Liver (tissue), 9 donors: ENCODE data around the gene SIGLEC8. TPM values are rescaled to one million over a fixed set of nuclear protein-coding genes. Genes with fewer than 3 reads are reported as not detected.

Experiments used
- DNase-seq: peaks from one replicate; pipeline ENCODE4 v3.0.0-alpha.2; 2017; ENCODE audit warnings: low spot score
- H3K27ac ChIP-seq, 2 donors: one replicate each; pipeline ENCODE4 v1.7.0; 2013; ENCODE audit warnings: inconsistent platforms in 2 of 2, low read length in 2 of 2, control low read depth in 1 of 2, low read depth in 1 of 2, mild to moderate bottlenecking in 1 of 2
- H3K27me3 ChIP-seq, 4 donors: one replicate each; pipeline versions ENCODE4 v1.6.1 to v1.7.0; 2013; ENCODE audit warnings: low read length in 3 of 4, inconsistent platforms in 1 of 4, mild to moderate bottlenecking in 1 of 4, moderate library complexity in 1 of 4; ENCODE audit not compliant: control insufficient read depth in 4 of 4, insufficient read depth in 4 of 4
- H3K36me3 ChIP-seq, 4 donors: one replicate each; pipeline versions ENCODE4 v1.6.1 to v1.7.0; 2013; ENCODE audit warnings: low read length in 3 of 4, mild to moderate bottlenecking in 3 of 4, low read depth in 1 of 4, moderate library complexity in 1 of 4; ENCODE audit not compliant: control insufficient read depth in 4 of 4, insufficient read depth in 3 of 4
- H3K4me1 ChIP-seq, 4 donors: one replicate each; pipeline versions ENCODE4 v1.6.1 to v1.7.0; 2013; ENCODE audit warnings: low read length in 3 of 4, mild to moderate bottlenecking in 3 of 4, moderate library complexity in 1 of 4; ENCODE audit not compliant: control insufficient read depth in 4 of 4, insufficient read depth in 4 of 4
- H3K4me3 ChIP-seq, 3 donors: one replicate each; pipeline versions ENCODE4 v1.6.1 to v1.7.0; 2013; ENCODE audit warnings: low read length in 3 of 3, control low read depth in 1 of 3, low read depth in 1 of 3, mild to moderate bottlenecking in 1 of 3
- H3K9ac ChIP-seq, 2 donors: one replicate each; pipeline ENCODE4 v1.7.0; 2013; ENCODE audit warnings: low read length in 2 of 2, mild to moderate bottlenecking in 2 of 2, moderate library complexity in 2 of 2, control low read depth in 1 of 2, low read depth in 1 of 2
- H3K9me3 ChIP-seq, 4 donors: one replicate each; pipeline versions ENCODE4 v1.6.1 to v1.7.0; 2013; ENCODE audit warnings: low read length in 3 of 4; ENCODE audit not compliant: control insufficient read depth in 4 of 4
- EGR1 ChIP-seq, 2 donors: IDR thresholded peaks; 2 replicates each; pipeline ENCODE4 v1.6.1; 2016 to 2018; ENCODE audit warnings: antibody characterized with exemption in 2 of 2, low read depth in 2 of 2
- FOXA2 ChIP-seq: IDR thresholded peaks from 2 replicates; pipeline ENCODE4 v1.6.1; 2016; ENCODE audit warnings: antibody characterized with exemption
- GABPA ChIP-seq, 2 donors: IDR thresholded peaks in 1 of 2; conservative IDR thresholded peaks in 1 of 2; 2 replicates each; pipeline ENCODE4 v1.6.1; 2016; ENCODE audit warnings: antibody characterized with exemption in 2 of 2, mild to moderate bottlenecking in 1 of 2, moderate library complexity in 1 of 2
- HNF4A ChIP-seq, 2 donors: conservative IDR thresholded peaks; 2 replicates each; pipeline ENCODE4 v1.6.1; 2016; ENCODE audit warnings: antibody characterized with exemption in 2 of 2, mild to moderate bottlenecking in 2 of 2
- HNF4G ChIP-seq: IDR thresholded peaks from 2 replicates; pipeline ENCODE4 v1.6.1; 2016; ENCODE audit warnings: antibody characterized with exemption
- JUND ChIP-seq, 2 donors: IDR thresholded peaks; 2 replicates each; pipeline ENCODE4 v1.6.1; 2016; ENCODE audit warnings: antibody characterized with exemption in 2 of 2
- NR2F2 ChIP-seq: IDR thresholded peaks from 2 replicates; pipeline ENCODE4 v1.6.1; 2016; ENCODE audit warnings: antibody characterized with exemption
- RAD21 ChIP-seq, 2 donors: IDR thresholded peaks; 2 replicates each; pipeline ENCODE4 v1.6.1; 2016; ENCODE audit warnings: antibody characterized with exemption in 2 of 2, mild to moderate bottlenecking in 2 of 2
- REST ChIP-seq: IDR thresholded peaks from 2 replicates; pipeline ENCODE4 v1.6.1; 2016; ENCODE audit warnings: antibody characterized with exemption, mild to moderate bottlenecking
- RXRA ChIP-seq, 2 donors: IDR thresholded peaks; 2 replicates each; pipeline ENCODE4 v1.6.1; 2017 to 2018; ENCODE audit warnings: antibody characterized with exemption in 2 of 2, mild to moderate bottlenecking in 1 of 2
- SP1 ChIP-seq: IDR thresholded peaks from 2 replicates; pipeline ENCODE4 v1.6.1; 2018; ENCODE audit warnings: antibody characterized with exemption, mild to moderate bottlenecking
- TAF1 ChIP-seq: conservative IDR thresholded peaks from 2 replicates; pipeline ENCODE4 v1.6.1; 2016; ENCODE audit warnings: antibody characterized with exemption, mild to moderate bottlenecking
- YY1 ChIP-seq: IDR thresholded peaks from 2 replicates; pipeline ENCODE4 v1.6.1; 2016; ENCODE audit warnings: antibody characterized with exemption, mild to moderate bottlenecking
- WGBS: extraction: QIAGEN DNeasy Blood & Tissue Kit; methylation state at CpG from one replicate; pipeline ENCODE4 v1.1.7; 2013; 5-methylcytosine and 5-hydroxymethylcytosine counted together
- polyA plus RNA-seq, 2 donors: library from polyadenylated mRNA; stranded (reverse) in 1 of 2; unstranded in 1 of 2; fragments of 200-250 nt in 1 of 2; fragments of >200 nt in 1 of 2; fragmentation: Nextera tagmentation in 1 of 2; extraction: Ambion mirVana in 1 of 2; gene quantifications; one replicate each; pipeline versions ENCODE4 v1.2.1 to v1.2.3, GENCODE V29; 2013 to 2015
- total RNA-seq, 2 donors: library from RNA; depleted of rRNA; stranded (reverse); fragments of >200 nt; gene quantifications; one replicate each; pipeline ENCODE4 v1.2.3, GENCODE V29; 2014
- TF ChIP-seq, protein P1 (sequence below): IDR thresholded peaks from 2 replicates; pipeline ENCODE4 v1.6.1; 2016; ENCODE audit warnings: antibody characterized with exemption
- TF ChIP-seq, protein P2 (sequence below): fragments of 150-350 bp; IDR thresholded peaks from 2 replicates; pipeline ENCODE4 v1.5.1; 2017; ENCODE audit warnings: improper control_type of control experiment, low read depth, low read length; ENCODE audit not compliant: missing input control
- TF ChIP-seq, protein P3 (sequence below): IDR thresholded peaks from 2 replicates; pipeline ENCODE4 v1.6.1; 2016; ENCODE audit warnings: antibody characterized with exemption
- donor health status: healthy.
- donor health status: healthy.
- donor health status: healthy.
- donor health status: healthy.
- donor health status: healthy.

The SIGLEC8 gene
- total and polyA plus RNA-seq, 4 donors = 0.09 to 2.3 (median 0.52) TPM

- DNase-seq = no peak
- Histone ChIP-seq H3K9me3 (no peaks in the 10 kb centered on the region), H3K4me3 (no peak overlapping the region), H3K27ac (no peak overlapping the region), H3K4me1 (no peaks in the 10 kb centered on the region), H3K27me3 (no peaks in the 10 kb centered on the region), H3K9ac (no peak overlapping the region), H3K36me3 (no peaks in the 10 kb centered on the region)
- WGBS = 55% methylated on average over 1 of the region's 1 CpG
- TF ChIP-seq YY1 (no peak), SP1 (no peak), NR2F2 (no peak)
Measured at GRCh38 chr19:51469629-51470028, 11.4 kb upstream of the SIGLEC8 start.

DNA sequence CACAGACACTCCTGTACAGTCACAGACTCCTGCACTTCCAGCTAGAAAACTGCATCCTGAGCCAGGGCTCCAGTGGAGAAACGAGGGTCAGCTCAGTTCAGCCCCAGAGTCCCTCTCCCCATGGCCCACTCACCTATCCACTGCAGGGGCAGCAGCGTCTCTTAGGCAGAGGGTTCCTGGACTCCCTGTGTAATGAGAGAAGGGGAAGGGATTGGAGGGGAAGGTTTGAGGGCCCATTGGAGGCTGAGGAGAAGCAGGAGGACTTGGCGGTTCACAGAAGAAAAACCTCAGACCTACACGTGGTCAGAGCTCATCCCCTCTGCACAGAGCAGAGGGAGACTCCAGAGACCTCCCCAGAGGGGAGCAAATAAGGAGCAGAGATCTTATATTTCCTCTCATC is 10.9 kb upstream of the SIGLEC8 start:
- peak; percentile 5 for DNase-seq
- TF ChIP-seq FOXA2 (no peak), JUND (IDR thresholded peaks at IDR 0.05) (no peak), REST (no peak), SP1 (no peak), EGR1 (IDR thresholded peaks at IDR 0.05; ENCODE audit: low read depth in 2 of 2) (no peak), HNF4A (conservative IDR thresholded peaks at IDR 0.05) (no peak), TAF1 (no peak), NR2F2 (no peak), GABPA (IDR thresholded peaks at IDR 0.05 in 1 of 2, conservative IDR thresholded peaks at IDR 0.05 in 1 of 2) (no peak), YY1 (no peak), RXRA (IDR thresholded peaks at IDR 0.05) (no peak), RAD21 (IDR thresholded peaks at IDR 0.05) (no peak), HNF4G (no peak)
- TF ChIP-seq, protein P1, sequence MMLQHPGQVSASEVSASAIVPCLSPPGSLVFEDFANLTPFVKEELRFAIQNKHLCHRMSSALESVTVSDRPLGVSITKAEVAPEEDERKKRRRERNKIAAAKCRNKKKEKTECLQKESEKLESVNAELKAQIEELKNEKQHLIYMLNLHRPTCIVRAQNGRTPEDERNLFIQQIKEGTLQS = no peak
- TF ChIP-seq, protein P2, sequence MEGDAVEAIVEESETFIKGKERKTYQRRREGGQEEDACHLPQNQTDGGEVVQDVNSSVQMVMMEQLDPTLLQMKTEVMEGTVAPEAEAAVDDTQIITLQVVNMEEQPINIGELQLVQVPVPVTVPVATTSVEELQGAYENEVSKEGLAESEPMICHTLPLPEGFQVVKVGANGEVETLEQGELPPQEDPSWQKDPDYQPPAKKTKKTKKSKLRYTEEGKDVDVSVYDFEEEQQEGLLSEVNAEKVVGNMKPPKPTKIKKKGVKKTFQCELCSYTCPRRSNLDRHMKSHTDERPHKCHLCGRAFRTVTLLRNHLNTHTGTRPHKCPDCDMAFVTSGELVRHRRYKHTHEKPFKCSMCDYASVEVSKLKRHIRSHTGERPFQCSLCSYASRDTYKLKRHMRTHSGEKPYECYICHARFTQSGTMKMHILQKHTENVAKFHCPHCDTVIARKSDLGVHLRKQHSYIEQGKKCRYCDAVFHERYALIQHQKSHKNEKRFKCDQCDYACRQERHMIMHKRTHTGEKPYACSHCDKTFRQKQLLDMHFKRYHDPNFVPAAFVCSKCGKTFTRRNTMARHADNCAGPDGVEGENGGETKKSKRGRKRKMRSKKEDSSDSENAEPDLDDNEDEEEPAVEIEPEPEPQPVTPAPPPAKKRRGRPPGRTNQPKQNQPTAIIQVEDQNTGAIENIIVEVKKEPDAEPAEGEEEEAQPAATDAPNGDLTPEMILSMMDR = no peak
- TF ChIP-seq, protein P3, sequence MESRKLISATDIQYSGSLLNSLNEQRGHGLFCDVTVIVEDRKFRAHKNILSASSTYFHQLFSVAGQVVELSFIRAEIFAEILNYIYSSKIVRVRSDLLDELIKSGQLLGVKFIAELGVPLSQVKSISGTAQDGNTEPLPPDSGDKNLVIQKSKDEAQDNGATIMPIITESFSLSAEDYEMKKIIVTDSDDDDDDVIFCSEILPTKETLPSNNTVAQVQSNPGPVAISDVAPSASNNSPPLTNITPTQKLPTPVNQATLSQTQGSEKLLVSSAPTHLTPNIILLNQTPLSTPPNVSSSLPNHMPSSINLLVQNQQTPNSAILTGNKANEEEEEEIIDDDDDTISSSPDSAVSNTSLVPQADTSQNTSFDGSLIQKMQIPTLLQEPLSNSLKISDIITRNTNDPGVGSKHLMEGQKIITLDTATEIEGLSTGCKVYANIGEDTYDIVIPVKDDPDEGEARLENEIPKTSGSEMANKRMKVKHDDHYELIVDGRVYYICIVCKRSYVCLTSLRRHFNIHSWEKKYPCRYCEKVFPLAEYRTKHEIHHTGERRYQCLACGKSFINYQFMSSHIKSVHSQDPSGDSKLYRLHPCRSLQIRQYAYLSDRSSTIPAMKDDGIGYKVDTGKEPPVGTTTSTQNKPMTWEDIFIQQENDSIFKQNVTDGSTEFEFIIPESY = no peak
- no peak overlapping the region for H3K27ac ChIP-seq
- 51% methylated on average over 4 of the region's 4 CpGs for WGBS
- no peak overlapping the region for H3K9ac ChIP-seq
- no peaks in the 10 kb centered on the region for H3K9me3 ChIP-seq
- H3K4me3 ChIP-seq = no peak overlapping the region
- no peaks in the 10 kb centered on the region for H3K4me1 ChIP-seq
- H3K27me3 ChIP-seq = no peaks in the 10 kb centered on the region
- no peaks in the 10 kb centered on the region for H3K36me3 ChIP-seq
